HEK293T (cell line): ENCODE results near the gene PDZD2.
"Not testable (repeated sequence)": the region's sequence is repeated elsewhere in the genome, so short reads cannot be mapped to it uniquely, and the experiment has no call there.

ENCODE experiments used
- CTCF ChIA-PET: fragments of 350-600 bp; formaldehyde crosslinking; extraction: SDS; loops from one replicate; lab custom pipeline; 2021; ENCODE audit warnings: antibody characterized with exemption, inconsistent platforms; lab: Yijun Ruan, JAX
- POLR2A ChIA-PET: fragments of 350-600 bp; formaldehyde crosslinking; extraction: SDS; loops from one replicate; lab custom pipeline; 2020; ENCODE audit warnings: antibody characterized with exemption, inconsistent platforms; lab: Yijun Ruan, JAX
- DNase-seq: peaks from one replicate; pipeline ENCODE4 v3.0.0; 2012; ENCODE audit warnings: mixed read lengths; ENCODE audit errors: extremely low spot score
- ARNT ChIP-seq: fragments of 450-650 bp; IDR thresholded peaks from 2 replicates; pipeline ENCODE4 v1.6.1; 2017; ENCODE audit warnings: mild to moderate bottlenecking
- BHLHE40 ChIP-seq: fragments of 450-650 bp; IDR thresholded peaks from 2 replicates; pipeline ENCODE4 v1.6.1; 2016; ENCODE audit warnings: mild to moderate bottlenecking, moderate library complexity, borderline replicate concordance
- CTBP1 ChIP-seq: fragments of 450-650 bp; IDR thresholded peaks from 2 replicates; pipeline ENCODE4 v1.6.1; 2016; ENCODE audit warnings: borderline replicate concordance
- ELF4 ChIP-seq: fragments of 450-650 bp; IDR thresholded peaks from 2 replicates; pipeline ENCODE4 v1.6.1; 2017; ENCODE audit warnings: antibody characterized with exemption
- FOXA1 ChIP-seq: fragments of 450-650 bp; IDR thresholded peaks from 2 replicates; pipeline ENCODE4 v1.6.1; 2016; ENCODE audit warnings: mild to moderate bottlenecking
- FOXK2 ChIP-seq: fragments of 450-650 bp; IDR thresholded peaks from 2 replicates; pipeline ENCODE4 v1.6.1; 2016; ENCODE audit warnings: mild to moderate bottlenecking
- FOXM1 ChIP-seq: fragments of 450-650 bp; IDR thresholded peaks from 2 replicates; pipeline ENCODE4 v1.6.1; 2017; ENCODE audit warnings: mild to moderate bottlenecking, borderline replicate concordance
- HDGF ChIP-seq: fragments of 450-650 bp; IDR thresholded peaks from 2 replicates; pipeline ENCODE4 v1.6.1; 2017; ENCODE audit warnings: antibody characterized with exemption, borderline replicate concordance
- L3MBTL2 ChIP-seq: fragments of 450-650 bp; conservative IDR thresholded peaks from 2 replicates; pipeline ENCODE4 v1.6.1; 2016; ENCODE audit warnings: mild to moderate bottlenecking
- LEF1 ChIP-seq: fragments of 450-650 bp; IDR thresholded peaks from 2 replicates; pipeline ENCODE4 v1.6.1; 2017; ENCODE audit warnings: mild to moderate bottlenecking, borderline replicate concordance
- NFRKB ChIP-seq: fragments of 450-650 bp; IDR thresholded peaks from 2 replicates; pipeline ENCODE4 v1.6.1; 2016; ENCODE audit warnings: mild to moderate bottlenecking, moderate library complexity
- PKNOX1 ChIP-seq: fragments of 450-650 bp; IDR thresholded peaks from 2 replicates; pipeline ENCODE4 v1.6.1; 2016
- SP1 ChIP-seq: fragments of 450-650 bp; IDR thresholded peaks from 2 replicates; pipeline ENCODE4 v1.6.1; 2017
- SUZ12 ChIP-seq: fragments of 450-650 bp; IDR thresholded peaks from 2 replicates; pipeline ENCODE4 v1.6.1; 2016; ENCODE audit warnings: mild to moderate bottlenecking
- TARDBP ChIP-seq: fragments of 450-650 bp; IDR thresholded peaks from 2 replicates; pipeline ENCODE4 v1.6.1; 2016
- ZNF384 ChIP-seq: fragments of 450-650 bp; IDR thresholded peaks from 2 replicates; pipeline ENCODE4 v1.6.1; 2016

The PDZD2 gene

GRCh38 chr5:32108167-32108566, 469.2 kb downstream of the PDZD2 start:
- TF ChIP-seq ARNT = no peak
- no peak for TF ChIP-seq SUZ12
- TF ChIP-seq LEF1 = no peak
- TF ChIP-seq CTBP1 = no peak
- TF ChIP-seq L3MBTL2 = no peak
- TF ChIP-seq FOXK2 = no peak
- TF ChIP-seq PKNOX1 = no peak
- no peak for DNase-seq
- ChIA-PET CTCF (no interaction called here), POLR2A (no interaction called here)

- CTCF ChIA-PET = no interaction called here
- POLR2A ChIA-PET = no interaction called here
These were observed 470.3 kb downstream of the PDZD2 start for GRCh38 chr5:32109236-32109635.

GRCh38 chr5:32110111-32110696, 471.3 kb downstream of the PDZD2 start:
- TF ChIP-seq TARDBP (no peak), HDGF (no peak), ZNF384 (no peak), CTBP1 (no peak), FOXM1 (no peak), FOXA1 (no peak), NFRKB (no peak), LEF1 (no peak), L3MBTL2 (no peak), SP1 (no peak), PKNOX1 (no peak), SUZ12 (no peak), BHLHE40 (no peak)
- POLR2A ChIA-PET = no interaction called here
- CTCF ChIA-PET = no interaction called here
- no peak for DNase-seq

More at GRCh38 chr5:32109236-32109635, 470.3 kb downstream of the PDZD2 start:
- DNase-seq = no peak
- TF ChIP-seq NFRKB = no peak
- no peak for TF ChIP-seq FOXA1
- TF ChIP-seq FOXK2 = no peak
- TF ChIP-seq HDGF = no peak
- no peak for TF ChIP-seq TARDBP
- TF ChIP-seq L3MBTL2 = no peak
- no peak for TF ChIP-seq SP1

- DNase-seq = peak; percentile 31
- ChIA-PET CTCF (no interaction called here), POLR2A (no interaction called here)
- TF ChIP-seq TARDBP = no peak
- no peak for TF ChIP-seq LEF1
- no peak for TF ChIP-seq PKNOX1
- TF ChIP-seq ZNF384 = no peak
- no peak for TF ChIP-seq FOXM1
- TF ChIP-seq ARNT = no peak
- no peak for TF ChIP-seq ELF4
- TF ChIP-seq FOXK2 = no peak
- TF ChIP-seq HDGF = no peak
- TF ChIP-seq CTBP1 = no peak
- no peak for TF ChIP-seq NFRKB
- TF ChIP-seq L3MBTL2 = no peak
- TF ChIP-seq SUZ12 = no peak
These were observed 477.1 kb downstream of the PDZD2 start for GRCh38 chr5:32115985-32116384.

GRCh38 chr5:32116574-32117313, 477.8 kb downstream of the PDZD2 start:
- ChIA-PET CTCF (interaction anchor here (0.5 kb wide), 1 partner anchor 13 kb away, joined by 6 read pairs; no protein-coding TSS in a partner anchor), POLR2A (no interaction called here)
- no peak for TF ChIP-seq L3MBTL2

GRCh38 chr5:32118922-32119321, 480.0 kb downstream of the PDZD2 start:
- POLR2A ChIA-PET, DNase-seq, CTCF ChIA-PET: not testable (repeated sequence)

More at GRCh38 chr5:32116574-32117313, 477.8 kb downstream of the PDZD2 start:
- no peak for DNase-seq

GRCh38 chr5:32123058-32123805, 484.3 kb downstream of the PDZD2 start:
- POLR2A ChIA-PET = no interaction called here
- TF ChIP-seq TARDBP (no peak), CTBP1 (no peak), SUZ12 (no peak), PKNOX1 (no peak), NFRKB (no peak), HDGF (no peak)
- CTCF ChIA-PET = no interaction called here
- DNase-seq = no peak
